Camera-type eye (tissue), 1 donor: ENCODE measurements around the gene COL5A2. TPM values are rescaled to one million over a fixed set of nuclear protein-coding genes. Genes with fewer than 3 reads are reported as not detected.

Experiments
- total RNA-seq: library from RNA; depleted of rRNA; stranded (reverse); fragments of >200 nt; gene quantifications from one replicate; pipeline ENCODE4 v1.2.3, GENCODE V29; 2014

COL5A2 gene
- total RNA-seq, result 322 TPM

GRCh38 chr2:189179570-189179950 is at the start of gene COL5A2:
Gene COL5A2 (minus strand): TSS chr2:189179761. CDS start chr2:189179604, 157 bp downstream.

Other genes with a start within 250 kb of the COL5A2 start
- gene COL3A1, start 205.4 kb downstream of the COL5A2 start, total RNA-seq, result 7,166 TPM